ENCODE results near the gene COPS7B.

- TF ChIP-seq CTCF (IDR thresholded peaks at IDR 0.05), result no peak
- TF ChIP-seq EP300 (IDR thresholded peaks at IDR 0.05; ENCODE audit: low read depth), result no peak
- TF ChIP-seq POLR2A (IDR thresholded peaks at IDR 0.05), result no peak
- no peak for TF ChIP-seq POLR2AphosphoS5 (IDR thresholded peaks at IDR 0.05)
Observed at GRCh38 chr2:231807020-231807419, 20.8 kb downstream of the COPS7B start.

Data from transverse colon (tissue), 4 donors.